Kidney (tissue), 14 donors: Measurements from ENCODE around the gene MED27. TPM values are rescaled to one million over a fixed set of nuclear protein-coding genes. Genes with fewer than 3 reads are reported as not detected.

ENCODE experiments used
- DNase-seq, 5 donors: peaks; one replicate each; pipeline ENCODE4 v3.0.0-alpha.2; 2013 to 2020
- FAIRE-seq: peaks from 2 replicates; lab custom pipeline; 2012; peaks lifted over from hg19 to GRCh38; lab: Jason Lieb, UNC
- H3K27ac ChIP-seq, 2 donors: one replicate each; pipeline ENCODE4 v1.7.0; 2013; ENCODE audit warnings: low read depth in 2 of 2, low read length in 2 of 2, inconsistent platforms in 1 of 2
- H3K27me3 ChIP-seq: one replicate; pipeline ENCODE4 v1.7.1; 2013; ENCODE audit warnings: low read length, inconsistent platforms; ENCODE audit not compliant: control insufficient read depth, insufficient read depth
- H3K36me3 ChIP-seq, 3 donors: one replicate each; pipeline versions ENCODE4 v1.7.0 to v1.7.1; 2013; ENCODE audit warnings: low read length in 3 of 3, control low read depth in 1 of 3, inconsistent platforms in 1 of 3; ENCODE audit not compliant: insufficient read depth in 3 of 3, control insufficient read depth in 2 of 3
- H3K4me1 ChIP-seq, 3 donors: one replicate each; pipeline versions ENCODE4 v1.7.0 to v1.7.1; 2013; ENCODE audit warnings: low read length in 3 of 3, inconsistent platforms in 1 of 3, low read depth in 1 of 3; ENCODE audit not compliant: control insufficient read depth in 2 of 3, insufficient read depth in 2 of 3
- H3K4me3 ChIP-seq, 3 donors: one replicate each; pipeline versions ENCODE4 v1.7.0 to v1.8.1; 2013; ENCODE audit warnings: low read length in 3 of 3, control low read depth in 1 of 3, inconsistent platforms in 1 of 3
- H3K9ac ChIP-seq, 3 donors: one replicate each; pipeline versions ENCODE4 v1.7.0 to v1.7.1; 2013; ENCODE audit warnings: low read length in 3 of 3, control low read depth in 1 of 3, inconsistent platforms in 1 of 3
- H3K9me3 ChIP-seq, 3 donors: one replicate each; pipeline versions ENCODE4 v1.7.0 to v1.7.1; 2013; ENCODE audit warnings: low read length in 3 of 3, control low read depth in 1 of 3, inconsistent platforms in 1 of 3; ENCODE audit not compliant: control insufficient read depth in 2 of 3, insufficient read depth in 1 of 3
- intact Hi-C: fragments of 100-400 bp; cut with DNase I; formaldehyde crosslinking; loops from one replicate; pipeline ENCODE4 v1.11.1; 2022
- polyA plus RNA-seq: library from polyadenylated mRNA; stranded (reverse); fragments of 350-450 nt; fragmentation: Illumina TruSeq; extraction: RNeasy Lipid Tissue Mini Kit (QIAGEN cat#74804); gene quantifications from one replicate; pipeline ENCODE4 v1.2.3, GENCODE V29; 2014; ENCODE audit warnings: low read depth, low replicate concordance; ENCODE audit not compliant: insufficient read depth
- total RNA-seq: library from RNA; stranded (reverse); fragmentation: NEBNext Ultra II Directional; extraction: Animal tissue kit (Norgen Biotek cat#: 25700); gene quantifications from one replicate; pipeline ENCODE4 v1.2.1, GENCODE V29; 2021
- TF ChIP-seq, protein P1 (sequence below): IDR thresholded peaks from 3 replicates; pipeline ENCODE4 v1.5.1; 2012; ENCODE audit warnings: mild to moderate bottlenecking, moderate library complexity, borderline replicate concordance; ENCODE audit not compliant: insufficient read depth; ENCODE audit errors: extremely low read depth
- donor health status: control.
- donor health status: control.
- donor health status: control.
- donor health status: control.
- donor health status: control.
- donor health status: DM: yes; HTN: yes; CAD: no.
- donor health status: Normal renal cell carcinoma (clear cell type).

Gene MED27
- total and polyA plus RNA-seq, 2 donors from 2014 or later, result 15.9 to 23.1 TPM

DNA sequence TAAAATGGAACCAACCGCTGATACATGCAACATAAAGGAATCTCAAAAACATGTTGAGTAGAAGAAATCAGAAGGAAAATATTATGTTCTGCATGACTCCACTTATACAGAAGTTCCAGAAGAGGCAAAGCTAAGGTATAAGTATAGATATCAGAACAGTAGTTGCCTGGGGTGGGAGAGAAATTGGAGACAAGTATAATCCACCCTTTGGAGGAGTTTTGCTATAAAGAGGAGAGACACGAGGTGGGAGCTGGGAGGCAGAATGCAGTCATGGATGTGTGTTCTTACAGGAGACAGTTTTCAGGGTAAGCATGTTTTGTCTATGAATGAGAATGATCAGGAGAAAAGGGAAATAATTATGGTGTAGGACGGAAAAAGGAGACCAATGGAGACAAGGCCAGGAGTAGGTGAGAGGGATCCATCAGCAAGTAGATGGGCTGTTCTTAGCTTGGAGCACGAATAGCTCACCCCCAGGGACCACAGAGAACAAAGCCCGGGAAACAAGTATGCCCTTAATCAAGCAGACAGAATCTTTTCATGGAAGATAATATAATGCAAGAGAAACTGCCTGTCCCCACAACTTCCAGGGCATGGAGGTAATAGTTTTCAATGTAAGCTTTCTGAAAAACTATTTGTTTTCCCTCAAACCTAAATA is 72.2 kb downstream of the MED27 start:
- no peaks in the 10 kb centered on the region for H3K9me3 ChIP-seq
- no peak for FAIRE-seq
- intact Hi-C loops, result no loop called here
- H3K4me1 ChIP-seq, result no peaks in the 10 kb centered on the region
- H3K27me3 ChIP-seq, result no peaks in the 10 kb centered on the region
- no peak for DNase-seq
- TF ChIP-seq, protein P1, sequence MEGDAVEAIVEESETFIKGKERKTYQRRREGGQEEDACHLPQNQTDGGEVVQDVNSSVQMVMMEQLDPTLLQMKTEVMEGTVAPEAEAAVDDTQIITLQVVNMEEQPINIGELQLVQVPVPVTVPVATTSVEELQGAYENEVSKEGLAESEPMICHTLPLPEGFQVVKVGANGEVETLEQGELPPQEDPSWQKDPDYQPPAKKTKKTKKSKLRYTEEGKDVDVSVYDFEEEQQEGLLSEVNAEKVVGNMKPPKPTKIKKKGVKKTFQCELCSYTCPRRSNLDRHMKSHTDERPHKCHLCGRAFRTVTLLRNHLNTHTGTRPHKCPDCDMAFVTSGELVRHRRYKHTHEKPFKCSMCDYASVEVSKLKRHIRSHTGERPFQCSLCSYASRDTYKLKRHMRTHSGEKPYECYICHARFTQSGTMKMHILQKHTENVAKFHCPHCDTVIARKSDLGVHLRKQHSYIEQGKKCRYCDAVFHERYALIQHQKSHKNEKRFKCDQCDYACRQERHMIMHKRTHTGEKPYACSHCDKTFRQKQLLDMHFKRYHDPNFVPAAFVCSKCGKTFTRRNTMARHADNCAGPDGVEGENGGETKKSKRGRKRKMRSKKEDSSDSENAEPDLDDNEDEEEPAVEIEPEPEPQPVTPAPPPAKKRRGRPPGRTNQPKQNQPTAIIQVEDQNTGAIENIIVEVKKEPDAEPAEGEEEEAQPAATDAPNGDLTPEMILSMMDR, result no peak
- H3K4me3 ChIP-seq, result no peak overlapping the region
- H3K9ac ChIP-seq, result no peak overlapping the region
- no peak overlapping the region for H3K27ac ChIP-seq
- no peaks in the 10 kb centered on the region for H3K36me3 ChIP-seq

DNA sequence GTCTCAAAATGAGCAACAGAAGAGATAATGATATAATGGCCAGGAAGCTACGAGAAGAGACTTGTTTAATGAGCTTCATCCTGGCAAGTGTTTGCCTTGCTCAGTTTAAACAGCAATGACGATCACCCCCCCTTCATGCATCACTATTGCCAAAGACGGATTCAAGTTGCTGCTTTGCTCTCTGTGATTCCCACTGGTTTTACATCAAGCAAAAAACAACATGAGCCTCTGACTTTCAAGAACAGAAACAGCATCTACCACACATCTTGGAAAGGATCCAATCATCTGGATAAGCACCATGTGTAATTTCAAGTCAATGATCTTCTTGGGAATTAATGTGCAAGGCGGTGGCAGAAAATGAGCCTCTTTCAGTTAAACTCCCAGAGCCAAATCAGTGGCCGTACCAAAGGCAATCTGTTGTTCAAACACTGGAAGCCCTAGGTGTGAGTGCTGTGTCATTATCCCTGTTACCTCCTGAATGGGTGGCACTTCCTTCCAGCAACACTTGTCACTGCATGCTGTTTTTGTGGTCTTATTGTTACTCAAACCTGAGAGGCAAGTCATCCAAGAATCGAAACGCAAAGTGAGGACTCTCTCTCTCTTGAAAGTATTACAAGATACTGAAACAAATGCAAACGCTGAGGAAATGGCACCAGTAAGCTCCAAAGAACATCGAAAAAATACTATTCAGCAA is 72.8 kb downstream of the MED27 start:
- FAIRE-seq (no peak), DNase-seq (peak in 1 of 5 donors; percentile 29)
- Histone ChIP-seq H3K36me3 (no peaks in the 10 kb centered on the region), H3K4me3 (no peak overlapping the region), H3K9me3 (no peaks in the 10 kb centered on the region), H3K27ac (no peak overlapping the region), H3K4me1 (no peaks in the 10 kb centered on the region), H3K27me3 (no peaks in the 10 kb centered on the region), H3K9ac (no peak overlapping the region)
- TF ChIP-seq, protein P1, result no peak
- intact Hi-C loops, result no loop called here

DNA sequence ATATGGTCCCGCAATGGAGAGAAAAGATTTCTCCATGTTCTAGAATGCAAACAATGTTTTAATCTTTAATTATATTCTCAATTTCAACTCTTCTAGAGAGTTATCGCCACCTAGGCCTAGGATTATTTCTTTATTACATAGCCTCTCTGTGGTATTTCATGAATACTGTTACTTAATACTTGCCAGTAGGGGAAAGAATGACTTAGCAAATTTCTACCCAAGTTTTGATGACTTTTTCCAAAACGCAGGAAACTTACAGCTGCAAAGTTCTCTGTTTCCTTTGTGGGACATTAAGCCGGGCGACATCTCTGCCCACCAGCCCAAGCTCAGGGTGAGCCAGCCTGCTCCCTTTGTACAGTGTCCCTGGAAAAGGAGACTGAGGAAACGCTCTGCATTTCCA is 73.8 kb downstream of the MED27 start:
- no peaks in the 10 kb centered on the region for H3K36me3 ChIP-seq
- H3K27me3 ChIP-seq, result no peaks in the 10 kb centered on the region
- no peak overlapping the region for H3K9ac ChIP-seq
- TF ChIP-seq, protein P1, result no peak
- intact Hi-C loops, result no loop called here
- H3K9me3 ChIP-seq, result no peaks in the 10 kb centered on the region
- H3K4me1 ChIP-seq, result no peaks in the 10 kb centered on the region
- no peak overlapping the region for H3K27ac ChIP-seq
- DNase-seq (no peak), FAIRE-seq (no peak)
- H3K4me3 ChIP-seq, result no peak overlapping the region
